Measurements from ENCODE around the gene TACC3.

The TACC3 gene

GRCh38 chr4:1777822-1778641 lies 56.7 kb downstream of the TACC3 start:
- DNase-seq, result no peak

GRCh38 chr4:1778642-1779392 lies 57.5 kb downstream of the TACC3 start:
- no peak for DNase-seq

- DNase-seq, result no peak
Measured at GRCh38 chr4:1779588-1780382, 58.5 kb downstream of the TACC3 start.

GRCh38 chr4:1780435-1780834 lies 59.1 kb downstream of the TACC3 start:
- no peak for DNase-seq

GRCh38 chr4:1783015-1783414 lies 61.7 kb downstream of the TACC3 start:
- no peak for DNase-seq

- DNase-seq, result no peak
Measured at GRCh38 chr4:1783970-1784369, 62.6 kb downstream of the TACC3 start.

- DNase-seq, result no peak
Measured at GRCh38 chr4:1784395-1784788, 63.1 kb downstream of the TACC3 start.

- no peak for DNase-seq
Measured at GRCh38 chr4:1784789-1785591, 63.7 kb downstream of the TACC3 start.

- no peak for DNase-seq
Measured at GRCh38 chr4:1785592-1785991, 64.3 kb downstream of the TACC3 start.

GRCh38 chr4:1786544-1787362 lies 65.4 kb downstream of the TACC3 start:
- DNase-seq, result no peak

- no peak for DNase-seq
Measured at GRCh38 chr4:1787411-1788077, 66.2 kb downstream of the TACC3 start.

- DNase-seq, result no peak
Measured at GRCh38 chr4:1788254-1788973, 67.1 kb downstream of the TACC3 start.

- DNase-seq, result no peak
Measured at GRCh38 chr4:1789552-1789951, 68.2 kb downstream of the TACC3 start.

- DNase-seq, result no peak
Measured at GRCh38 chr4:1790005-1790404, 68.7 kb downstream of the TACC3 start.

GRCh38 chr4:1792158-1792831 lies 71.0 kb downstream of the TACC3 start:
- no peak for DNase-seq

GRCh38 chr4:1792832-1793495 lies 71.6 kb downstream of the TACC3 start, which contains the start of gene FGFR3:
TSS of gene FGFR3 (plus strand) at chr4:1793293. CDS start at chr4:1793935, 642 bp downstream.
- DNase-seq, result peak in 1 of 4 experiments; percentile 18

- peak in 2 of 4 experiments; percentile 5 to 21 for DNase-seq
Measured at GRCh38 chr4:1793496-1793840, 72.1 kb downstream of the TACC3 start.

GRCh38 chr4:1793940-1794808 lies 72.9 kb downstream of the TACC3 start:
- no peak for DNase-seq
